ENCODE data around the gene ID2. TPM values are rescaled to one million over a fixed set of nuclear protein-coding genes. Genes with fewer than 3 reads are reported as not detected.

ID2 gene
- total RNA-seq, 1 donor = 118 TPM

- no peak for TF ChIP-seq CTCF (IDR thresholded peaks at IDR 0.05; ENCODE audit: insufficient read depth, low read depth, low read length)
- no peak overlapping the region for H3K4me3 ChIP-seq (ENCODE audit: low read depth, low read length)
- no peak for DNase-seq (ENCODE audit: low read depth)
Observed at GRCh38 chr2:8694737-8695136, 12.9 kb downstream of the ID2 start.

GRCh38 chr2:8697190-8697589 lies 15.3 kb downstream of the ID2 start:
- no peak overlapping the region for H3K4me3 ChIP-seq (ENCODE audit: low read depth, low read length)
- TF ChIP-seq CTCF (IDR thresholded peaks at IDR 0.05; ENCODE audit: insufficient read depth, low read depth, low read length) = no peak
- no peak for DNase-seq (ENCODE audit: low read depth)

DNA sequence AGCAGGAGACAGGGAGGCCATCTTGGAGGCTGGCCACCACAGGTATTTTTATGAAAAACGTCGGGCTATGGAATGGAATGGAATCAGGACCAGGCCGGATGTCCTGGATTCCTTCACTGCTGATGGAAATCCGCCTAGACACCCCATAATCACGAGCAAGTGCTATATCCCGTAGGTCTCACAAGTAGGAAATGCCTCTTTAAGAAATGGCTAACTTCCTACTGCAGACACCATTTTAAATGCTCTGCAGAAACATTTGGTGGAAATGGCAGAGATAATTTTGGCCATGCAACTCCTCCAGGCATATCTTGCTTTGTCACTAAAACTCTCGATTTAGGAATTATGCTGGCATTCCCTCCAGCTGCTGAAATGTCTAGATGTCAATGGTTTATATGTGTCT lies 18.0 kb downstream of the ID2 start:
- TF ChIP-seq CTCF (IDR thresholded peaks at IDR 0.05; ENCODE audit: insufficient read depth, low read depth, low read length) = no peak
- H3K4me3 ChIP-seq (ENCODE audit: low read depth, low read length) = no peak overlapping the region
- no peak for DNase-seq (ENCODE audit: low read depth)

DNA sequence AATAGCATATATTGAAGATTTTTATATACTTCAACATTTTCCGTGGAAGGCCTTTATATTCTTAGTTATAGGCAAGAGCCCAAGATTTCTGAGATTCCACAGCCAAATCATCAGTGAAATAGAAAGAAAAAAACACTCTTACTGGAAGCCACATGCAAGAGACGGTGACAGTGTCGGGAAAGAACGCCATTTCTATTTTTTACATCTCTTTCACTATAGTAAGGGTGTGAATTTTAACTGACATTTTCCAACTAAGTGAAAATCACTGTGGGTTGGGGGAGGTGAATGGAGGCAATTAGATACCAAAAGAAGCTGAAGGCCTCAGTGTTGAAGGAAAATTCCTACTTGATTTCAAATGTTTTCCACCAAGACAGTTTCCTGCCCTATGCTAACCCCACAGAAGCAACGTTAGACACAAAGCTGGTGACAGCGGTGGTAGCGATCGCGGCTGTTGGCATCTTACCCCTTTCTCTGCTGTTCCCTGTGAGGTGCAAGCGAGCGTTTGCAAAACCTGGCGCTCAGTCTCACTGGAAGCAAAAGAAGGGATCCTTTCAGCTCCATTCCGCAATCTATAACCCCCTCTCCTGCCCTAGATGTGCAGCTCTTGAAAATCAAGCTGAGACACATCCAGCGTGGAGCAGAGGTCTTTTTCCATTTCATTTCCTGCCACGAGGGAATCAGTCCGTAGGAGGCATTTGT lies 20.0 kb downstream of the ID2 start:
- DNase-seq (ENCODE audit: low read depth) = no peak
- no peak overlapping the region for H3K4me3 ChIP-seq (ENCODE audit: low read depth, low read length)
- TF ChIP-seq CTCF (IDR thresholded peaks at IDR 0.05; ENCODE audit: insufficient read depth, low read depth, low read length) = no peak

- no peak overlapping the region for H3K4me3 ChIP-seq (ENCODE audit: low read depth, low read length)
- no peak for DNase-seq (ENCODE audit: low read depth)
- TF ChIP-seq CTCF (IDR thresholded peaks at IDR 0.05; ENCODE audit: insufficient read depth, low read depth, low read length) = no peak
Observed at GRCh38 chr2:8704906-8705305, 23.1 kb downstream of the ID2 start.

DNA sequence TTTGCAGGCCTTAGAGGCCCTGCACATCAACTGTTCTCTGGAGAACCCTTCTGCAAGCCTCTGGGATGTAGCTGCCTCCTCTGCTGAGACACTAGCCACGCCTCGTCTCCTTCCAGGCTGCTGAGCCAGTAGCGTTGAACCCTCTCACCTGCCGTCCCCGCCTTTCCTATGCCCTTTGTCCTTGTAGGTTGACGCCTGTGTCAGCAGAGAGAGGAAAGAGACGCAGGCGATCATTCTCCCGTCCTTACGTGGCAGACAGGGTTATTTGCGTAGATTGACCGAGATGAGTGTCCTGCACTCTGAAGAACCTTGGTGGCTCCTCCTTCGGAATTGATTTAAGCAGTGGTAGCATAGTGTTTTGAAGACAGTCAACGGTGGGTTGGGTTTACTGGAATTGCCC lies 27.8 kb downstream of the ID2 start:
- H3K4me3 ChIP-seq (ENCODE audit: low read depth, low read length) = no peak overlapping the region
- no peak for TF ChIP-seq CTCF (IDR thresholded peaks at IDR 0.05; ENCODE audit: insufficient read depth, low read depth, low read length)
- no peak for DNase-seq (ENCODE audit: low read depth)

GRCh38 chr2:8710951-8711350 lies 29.1 kb downstream of the ID2 start:
- no peak for DNase-seq (ENCODE audit: low read depth)
- no peak for TF ChIP-seq CTCF (IDR thresholded peaks at IDR 0.05; ENCODE audit: insufficient read depth, low read depth, low read length)
- no peak overlapping the region for H3K4me3 ChIP-seq (ENCODE audit: low read depth, low read length)

All from fibroblast of villous mesenchyme (primary cell).